Testis (tissue), 2 donors: ENCODE results near the gene RBL2.

ENCODE experiments used
- POLR2A ChIP-seq: fragments of 450-650 bp; IDR thresholded peaks from one replicate; pipeline ENCODE4 v1.6.1; 2017; ENCODE audit warnings: antibody characterized with exemption, mild to moderate bottlenecking, moderate library complexity
- TF ChIP-seq, protein P1 (sequence below), 3 experiments: fragments of 450-650 bp in 2 of 3; fragments of 200-600 bp in 1 of 3; sonication (generic) in 1 of 3; IDR thresholded peaks; one replicate each; pipeline ENCODE4 v1.5.1; 2016 to 2019; ENCODE audit warnings: antibody characterized with exemption in 3 of 3, mild to moderate bottlenecking in 2 of 3, moderate library complexity in 1 of 3

DNA sequence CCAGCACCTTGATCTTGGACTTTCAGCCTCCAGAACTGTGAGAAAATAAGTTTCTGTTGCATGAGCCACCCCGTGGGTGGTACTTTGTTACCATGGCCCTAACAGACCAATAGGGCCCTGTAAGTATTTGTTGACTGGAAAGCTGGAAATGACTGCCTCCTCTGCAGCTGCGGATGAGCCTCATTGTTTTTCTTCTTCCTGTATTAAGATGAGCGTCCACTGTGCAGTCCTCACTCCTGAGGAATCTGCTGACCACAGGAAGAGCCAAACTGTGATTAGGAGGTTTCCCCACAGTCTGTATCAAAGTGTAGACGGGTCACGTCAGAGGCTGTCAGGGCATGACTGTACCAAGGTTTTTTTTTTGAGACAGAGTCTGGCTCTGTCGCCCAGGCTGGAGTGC is 81.0 kb downstream of the RBL2 start:
- no peak for TF ChIP-seq POLR2A
- TF ChIP-seq, protein P1, sequence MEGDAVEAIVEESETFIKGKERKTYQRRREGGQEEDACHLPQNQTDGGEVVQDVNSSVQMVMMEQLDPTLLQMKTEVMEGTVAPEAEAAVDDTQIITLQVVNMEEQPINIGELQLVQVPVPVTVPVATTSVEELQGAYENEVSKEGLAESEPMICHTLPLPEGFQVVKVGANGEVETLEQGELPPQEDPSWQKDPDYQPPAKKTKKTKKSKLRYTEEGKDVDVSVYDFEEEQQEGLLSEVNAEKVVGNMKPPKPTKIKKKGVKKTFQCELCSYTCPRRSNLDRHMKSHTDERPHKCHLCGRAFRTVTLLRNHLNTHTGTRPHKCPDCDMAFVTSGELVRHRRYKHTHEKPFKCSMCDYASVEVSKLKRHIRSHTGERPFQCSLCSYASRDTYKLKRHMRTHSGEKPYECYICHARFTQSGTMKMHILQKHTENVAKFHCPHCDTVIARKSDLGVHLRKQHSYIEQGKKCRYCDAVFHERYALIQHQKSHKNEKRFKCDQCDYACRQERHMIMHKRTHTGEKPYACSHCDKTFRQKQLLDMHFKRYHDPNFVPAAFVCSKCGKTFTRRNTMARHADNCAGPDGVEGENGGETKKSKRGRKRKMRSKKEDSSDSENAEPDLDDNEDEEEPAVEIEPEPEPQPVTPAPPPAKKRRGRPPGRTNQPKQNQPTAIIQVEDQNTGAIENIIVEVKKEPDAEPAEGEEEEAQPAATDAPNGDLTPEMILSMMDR (IDR thresholded peaks at IDR 0.05) = no peak
